Fibroblast of peridontal ligament (primary cell): ENCODE results near the gene AKNA.

Source experiments
- DNase-seq: peaks from one replicate; pipeline ENCODE4 v3.0.0-alpha.2; 2010; ENCODE audit errors: extremely low read depth

AKNA gene

GRCh38 chr9:114319147-114319546, 68.6 kb downstream of the AKNA start:
- DNase-seq = no peak

GRCh38 chr9:114318416-114318815, 69.4 kb downstream of the AKNA start:
- DNase-seq = no peak

GRCh38 chr9:114317665-114318357, 70.0 kb downstream of the AKNA start:
- peak; percentile 93 for DNase-seq

GRCh38 chr9:114316605-114317230, 71.1 kb downstream of the AKNA start:
- no peak for DNase-seq

GRCh38 chr9:114315723-114316363, 71.9 kb downstream of the AKNA start:
- no peak for DNase-seq

- DNase-seq = no peak
Observed at GRCh38 chr9:114314881-114315722, 72.7 kb downstream of the AKNA start.

- DNase-seq = no peak
Observed at GRCh38 chr9:114314256-114314867, 73.4 kb downstream of the AKNA start.

GRCh38 chr9:114313186-114313585, 74.6 kb downstream of the AKNA start:
- peak; percentile 77 for DNase-seq

- no peak for DNase-seq
Observed at GRCh38 chr9:114312513-114312875, 75.3 kb downstream of the AKNA start.

GRCh38 chr9:114311571-114312512, 75.9 kb downstream of the AKNA start:
- DNase-seq = no peak

GRCh38 chr9:114310471-114311450, 77.0 kb downstream of the AKNA start:
- no peak for DNase-seq

GRCh38 chr9:114309096-114309495, 78.7 kb downstream of the AKNA start:
- no peak for DNase-seq

GRCh38 chr9:114308361-114308950, 79.3 kb downstream of the AKNA start:
- no peak for DNase-seq

- peak; percentile 68 for DNase-seq
Observed at GRCh38 chr9:114307899-114308267, 79.9 kb downstream of the AKNA start.

GRCh38 chr9:114304416-114305188, 83.2 kb downstream of the AKNA start:
- no peak for DNase-seq

- no peak for DNase-seq
Observed at GRCh38 chr9:114303977-114304376, 83.8 kb downstream of the AKNA start.

GRCh38 chr9:114303571-114303970, 84.2 kb downstream of the AKNA start:
- no peak for DNase-seq

GRCh38 chr9:114302727-114303126, 85.1 kb downstream of the AKNA start:
- no peak for DNase-seq
